ENCODE data around the gene STAT2.

DNA sequence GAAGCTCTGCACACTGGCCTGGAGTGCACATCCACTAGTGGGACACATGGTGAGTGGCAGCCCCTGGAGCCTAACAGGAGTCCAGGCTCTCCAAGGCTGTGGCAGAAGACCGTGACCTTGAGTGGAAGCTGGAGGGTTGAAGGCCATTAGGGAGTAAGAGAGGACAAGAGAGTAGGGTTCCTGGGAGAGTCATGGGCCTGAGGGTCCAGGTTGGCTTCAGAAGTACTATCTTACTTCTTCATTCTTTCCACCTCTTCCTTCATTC lies 20.8 kb downstream of the STAT2 start:
- TF ChIP-seq, protein P1, sequence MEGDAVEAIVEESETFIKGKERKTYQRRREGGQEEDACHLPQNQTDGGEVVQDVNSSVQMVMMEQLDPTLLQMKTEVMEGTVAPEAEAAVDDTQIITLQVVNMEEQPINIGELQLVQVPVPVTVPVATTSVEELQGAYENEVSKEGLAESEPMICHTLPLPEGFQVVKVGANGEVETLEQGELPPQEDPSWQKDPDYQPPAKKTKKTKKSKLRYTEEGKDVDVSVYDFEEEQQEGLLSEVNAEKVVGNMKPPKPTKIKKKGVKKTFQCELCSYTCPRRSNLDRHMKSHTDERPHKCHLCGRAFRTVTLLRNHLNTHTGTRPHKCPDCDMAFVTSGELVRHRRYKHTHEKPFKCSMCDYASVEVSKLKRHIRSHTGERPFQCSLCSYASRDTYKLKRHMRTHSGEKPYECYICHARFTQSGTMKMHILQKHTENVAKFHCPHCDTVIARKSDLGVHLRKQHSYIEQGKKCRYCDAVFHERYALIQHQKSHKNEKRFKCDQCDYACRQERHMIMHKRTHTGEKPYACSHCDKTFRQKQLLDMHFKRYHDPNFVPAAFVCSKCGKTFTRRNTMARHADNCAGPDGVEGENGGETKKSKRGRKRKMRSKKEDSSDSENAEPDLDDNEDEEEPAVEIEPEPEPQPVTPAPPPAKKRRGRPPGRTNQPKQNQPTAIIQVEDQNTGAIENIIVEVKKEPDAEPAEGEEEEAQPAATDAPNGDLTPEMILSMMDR (conservative IDR thresholded peaks at IDR 0.05) = no peak
- no peak for TF ChIP-seq EZH2 (IDR thresholded peaks at IDR 0.05; ENCODE audit: low read depth)

Data from PC-9 (cell line).